AG04449 (cell line): Measurements from ENCODE around the gene TGFBR3.
A peak's percentile ranks its signal among the peaks of the same experiment; 100 is the strongest.

ENCODE experiments used
- CTCF ChIA-PET: fragments of 350-600 bp; formaldehyde crosslinking; extraction: SDS; loops from one replicate; lab custom pipeline; 2021; ENCODE audit warnings: antibody characterized with exemption; lab: Yijun Ruan, JAX
- POLR2A ChIA-PET: fragments of 400-600, 350-600 bp; formaldehyde crosslinking; extraction: SDS; loops from one replicate; lab custom pipeline; 2020; ENCODE audit warnings: antibody characterized with exemption, inconsistent platforms; lab: Yijun Ruan, JAX
- DNase-seq: peaks from one replicate; pipeline ENCODE4 v3.0.0-alpha.2; 2010; ENCODE audit warnings: low read depth, low spot score
- H3K4me3 ChIP-seq: 2 replicates; pipeline ENCODE4 v1.5.1; 2011; ENCODE audit warnings: low read depth, mild to moderate bottlenecking, control low read depth, low read length
- TF ChIP-seq, protein P1 (sequence below): IDR thresholded peaks from one replicate; pipeline ENCODE4 v1.5.1; 2011; ENCODE audit warnings: mild to moderate bottlenecking, moderate library complexity, low read length, control low read depth, inconsistent platforms; ENCODE audit not compliant: insufficient read depth; ENCODE audit errors: missing control alignments

Gene TGFBR3

GRCh38 chr1:91900562-91900961 is 14.6 kb upstream of the TGFBR3 start:
- TF ChIP-seq, protein P1, sequence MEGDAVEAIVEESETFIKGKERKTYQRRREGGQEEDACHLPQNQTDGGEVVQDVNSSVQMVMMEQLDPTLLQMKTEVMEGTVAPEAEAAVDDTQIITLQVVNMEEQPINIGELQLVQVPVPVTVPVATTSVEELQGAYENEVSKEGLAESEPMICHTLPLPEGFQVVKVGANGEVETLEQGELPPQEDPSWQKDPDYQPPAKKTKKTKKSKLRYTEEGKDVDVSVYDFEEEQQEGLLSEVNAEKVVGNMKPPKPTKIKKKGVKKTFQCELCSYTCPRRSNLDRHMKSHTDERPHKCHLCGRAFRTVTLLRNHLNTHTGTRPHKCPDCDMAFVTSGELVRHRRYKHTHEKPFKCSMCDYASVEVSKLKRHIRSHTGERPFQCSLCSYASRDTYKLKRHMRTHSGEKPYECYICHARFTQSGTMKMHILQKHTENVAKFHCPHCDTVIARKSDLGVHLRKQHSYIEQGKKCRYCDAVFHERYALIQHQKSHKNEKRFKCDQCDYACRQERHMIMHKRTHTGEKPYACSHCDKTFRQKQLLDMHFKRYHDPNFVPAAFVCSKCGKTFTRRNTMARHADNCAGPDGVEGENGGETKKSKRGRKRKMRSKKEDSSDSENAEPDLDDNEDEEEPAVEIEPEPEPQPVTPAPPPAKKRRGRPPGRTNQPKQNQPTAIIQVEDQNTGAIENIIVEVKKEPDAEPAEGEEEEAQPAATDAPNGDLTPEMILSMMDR, result no peak
- POLR2A ChIA-PET, result interaction anchor here (0.6 kb wide), 1 partner anchor 15 kb away, joined by 3 read pairs; no protein-coding TSS in a partner anchor
- no peak overlapping the region for H3K4me3 ChIP-seq
- DNase-seq, result peak; percentile 77
- CTCF ChIA-PET, result interaction anchor here (1.1 to 5.5 kb wide), 6 partner anchors 9 to 388 kb away, joined by 3 to 27 read pairs (median 4); partner anchors contain the start of gene TGFBR3

GRCh38 chr1:91897016-91897415 is 11.1 kb upstream of the TGFBR3 start:
- no peak overlapping the region for H3K4me3 ChIP-seq
- ChIA-PET POLR2A (no interaction called here), CTCF (interaction anchor here (0.9 to 1.0 kb wide), 2 partner anchors 8 to 140 kb away, joined by 3 read pairs; no protein-coding TSS in a partner anchor)
- TF ChIP-seq, protein P1, result no peak
- no peak for DNase-seq

GRCh38 chr1:91895832-91896556 is 10.0 kb upstream of the TGFBR3 start:
- ChIA-PET POLR2A (no interaction called here), CTCF (interaction anchor here (0.9 to 1.5 kb wide), 4 partner anchors 9 to 381 kb away, joined by 3 read pairs; partner anchors contain the start of gene TGFBR3)
- no peak overlapping the region for H3K4me3 ChIP-seq
- TF ChIP-seq, protein P1, result no peak
- no peak for DNase-seq

GRCh38 chr1:91894036-91894761 is 8.2 kb upstream of the TGFBR3 start:
- ChIA-PET CTCF (no interaction called here), POLR2A (no interaction called here)
- no peak for DNase-seq
- TF ChIP-seq, protein P1, result no peak
- no peak overlapping the region for H3K4me3 ChIP-seq

GRCh38 chr1:91891969-91892368 is 6.0 kb upstream of the TGFBR3 start:
- TF ChIP-seq, protein P1, result no peak
- ChIA-PET CTCF (interaction anchor here (0.6 to 1.9 kb wide), 4 partner anchors 8 to 610 kb away, joined by 3 to 6 read pairs (median 4); no protein-coding TSS in a partner anchor), POLR2A (no interaction called here)
- no peak overlapping the region for H3K4me3 ChIP-seq
- no peak for DNase-seq

DNA sequence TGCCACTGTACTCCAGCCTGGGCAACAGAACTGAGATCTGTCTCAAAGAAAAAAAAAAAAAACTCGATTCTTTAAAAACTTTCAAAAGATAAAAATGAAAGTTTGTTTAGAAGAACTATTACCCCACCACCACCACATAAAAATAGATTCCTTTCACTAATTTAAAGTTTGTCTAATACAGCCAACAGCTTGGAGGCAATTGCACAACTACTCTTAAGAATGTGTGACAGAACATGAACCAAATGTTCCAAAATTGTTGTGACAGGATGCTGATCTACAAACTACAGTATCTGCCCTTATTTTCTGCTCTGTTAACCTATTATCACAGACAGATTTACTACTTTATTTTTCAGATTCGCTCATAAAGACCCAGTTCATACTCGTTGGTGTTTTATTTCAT is 5.5 kb upstream of the TGFBR3 start:
- DNase-seq, result no peak
- H3K4me3 ChIP-seq, result no peak overlapping the region
- POLR2A ChIA-PET, result no interaction called here
- TF ChIP-seq, protein P1, result no peak
- CTCF ChIA-PET, result interaction anchor here (0.6 to 1.9 kb wide), 4 partner anchors 8 to 609 kb away, joined by 3 to 6 read pairs (median 4); no protein-coding TSS in a partner anchor
